Panc1 (cell line): ENCODE results near the gene TGM5. TPM values are rescaled to one million over a fixed set of nuclear protein-coding genes. Genes with fewer than 3 reads are reported as not detected.

Experiments
- ATAC-seq: fragments of 200-7000 bp; cut with Tn5 transposase; 2 replicates; pipeline ENCODE4 v1.9.1; 2020; ENCODE audit warnings: mild to moderate bottlenecking, moderate library complexity
- BruUV-seq: library from RNA; stranded (reverse); fragments of 400-500 nt; replicated peaks from 2 replicates; lab custom pipeline; 2021; lab: Mats Ljungman, UMichigan
- CTCF ChIA-PET: fragments of 300-600 bp; sonication (Branson Sonifier 250); formaldehyde crosslinking; loops from one replicate; lab custom pipeline; 2022; ENCODE audit warnings: antibody characterized with exemption; lab: Charles Lee
- POLR2A ChIA-PET: fragments of 300-600 bp; sonication (Branson Sonifier 250); formaldehyde crosslinking; loops from one replicate; lab custom pipeline; 2022; ENCODE audit warnings: antibody characterized with exemption; lab: Charles Lee
- DNase-seq: peaks from one replicate; pipeline ENCODE4 v3.0.0-alpha.2; 2010; ENCODE audit warnings: low read depth, low spot score
- H3K27ac ChIP-seq: 2 replicates; pipeline ENCODE4 v1.5.1; 2011; ENCODE audit warnings: mild to moderate bottlenecking, low read length, inconsistent platforms
- H3K27me3 ChIP-seq: fragments of 200-500 bp; sonication (Bioruptor generic); 2 replicates; pipeline ENCODE4 v1.6.0; 2014; ENCODE audit warnings: low read length, inconsistent platforms; ENCODE audit not compliant: control insufficient read depth, insufficient read depth
- H3K36me3 ChIP-seq: fragments of 200-500 bp; sonication (Bioruptor generic); 2 replicates; pipeline ENCODE4 v1.5.1; 2014; ENCODE audit warnings: inconsistent platforms, mild to moderate bottlenecking, low read length, moderate library complexity; ENCODE audit not compliant: control insufficient read depth, insufficient read depth
- H3K4me1 ChIP-seq: 2 replicates; pipeline ENCODE4 v1.5.1; 2011; ENCODE audit warnings: inconsistent platforms, mild to moderate bottlenecking, low read length, moderate library complexity; ENCODE audit not compliant: control insufficient read depth, insufficient read depth
- H3K4me3 ChIP-seq, 2 experiments: 2 replicates each; pipeline ENCODE4 v1.5.1; 2011 to 2012; ENCODE audit warnings: low read depth in 2 of 2, low read length in 2 of 2, mild to moderate bottlenecking in 2 of 2, inconsistent platforms in 1 of 2, moderate library complexity in 1 of 2
- H3K9me3 ChIP-seq: fragments of 200-500 bp; sonication (Bioruptor generic); 2 replicates; pipeline ENCODE4 v1.5.1; 2014; ENCODE audit warnings: low read depth, mild to moderate bottlenecking, inconsistent platforms, low read length, moderate library complexity; ENCODE audit not compliant: control insufficient read depth, insufficient read depth
- POLR2AphosphoS5 ChIP-seq: IDR thresholded peaks from 2 replicates; pipeline ENCODE4 v1.6.1; 2012; ENCODE audit warnings: mild to moderate bottlenecking, low read depth, low read length, moderate library complexity
- SIN3A ChIP-seq: IDR thresholded peaks from 2 replicates; pipeline ENCODE4 v1.6.1; 2012; ENCODE audit warnings: low read depth, mild to moderate bottlenecking, low read length, moderate library complexity, borderline replicate concordance; ENCODE audit not compliant: insufficient read depth
- TCF7L2 ChIP-seq: IDR thresholded peaks from 2 replicates; pipeline ENCODE4 v1.6.1; 2011; ENCODE audit warnings: mild to moderate bottlenecking, low read depth, low read length, inconsistent platforms
- in situ Hi-C: cut with HindIII; loops from 2 replicates; pipeline ENCODE4 v1.10.0; 2016; ENCODE audit warnings: low sequenced_read_pairs, low pct_unique_long_range_greater_than_20kb
- intact Hi-C: fragments of 100-400 bp; cut with micrococcal nuclease; formaldehyde crosslinking; loops from one replicate; pipeline ENCODE4 v1.10.0; 2022; ENCODE audit not compliant: unreplicated experiment
- total RNA-seq: library from RNA; stranded (reverse); gene quantifications from one replicate; pipeline ENCODE4 v1.2.1, GENCODE V29; 2021; ENCODE audit not compliant: unreplicated experiment
- TF ChIP-seq, protein P1 (sequence below), 2 experiments: IDR thresholded peaks; 2 replicates each; pipeline ENCODE4 v1.6.1; 2011 to 2012; ENCODE audit warnings: low read depth in 2 of 2, control low read depth in 1 of 2, low read length in 1 of 2, mild to moderate bottlenecking in 1 of 2, moderate library complexity in 1 of 2; ENCODE audit not compliant: insufficient read depth in 1 of 2
- TF ChIP-seq, protein P2 (sequence below): fragments of 450-650 bp; IDR thresholded peaks from 2 replicates; pipeline ENCODE4 v1.5.1; 2017; ENCODE audit warnings: mild to moderate bottlenecking

The TGM5 gene
- total RNA-seq, 1 experiment from 2014 or later, result not detected

DNA sequence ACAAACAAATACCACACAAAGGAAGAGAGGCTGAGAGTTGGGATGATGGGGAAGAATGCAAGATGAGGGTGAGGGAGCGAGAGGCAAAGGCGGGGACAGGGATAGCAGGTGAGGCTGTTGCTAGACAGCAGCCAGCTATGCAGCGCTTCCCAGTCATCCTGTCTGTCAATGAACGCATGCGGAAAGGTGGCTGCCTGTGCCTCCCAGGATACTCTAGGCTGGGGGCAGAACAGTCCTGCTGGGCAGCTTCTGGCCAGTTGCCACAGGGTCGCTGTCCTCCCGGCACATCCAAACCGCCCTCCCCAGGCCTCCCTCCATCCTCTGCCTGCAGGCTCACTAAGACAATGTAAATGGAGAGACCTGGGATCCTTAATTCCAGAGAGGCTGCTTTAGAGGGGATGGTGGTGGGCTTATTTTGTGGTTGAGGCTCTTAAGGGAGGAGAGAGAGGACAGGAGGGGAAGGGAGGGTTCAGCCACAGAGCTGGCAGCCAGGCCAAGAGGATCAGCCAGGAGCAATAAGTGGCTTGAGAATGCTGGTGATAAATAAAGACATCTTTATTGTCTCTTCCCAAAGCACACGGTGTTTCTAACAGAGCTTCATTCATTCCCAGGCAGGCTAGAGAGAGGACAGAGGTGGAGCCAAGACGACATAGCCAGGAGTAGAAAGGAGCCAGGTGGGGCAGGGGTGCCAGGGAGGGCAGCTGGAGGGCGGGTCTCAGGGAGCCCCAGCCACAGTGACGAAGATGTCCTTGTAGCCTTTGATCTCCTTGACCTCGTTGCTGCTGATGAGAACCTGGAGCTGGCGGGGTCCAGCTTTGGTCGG lies 9.2 kb upstream of the TGM5 start:
- ChIA-PET POLR2A (no interaction called here), CTCF (interaction anchor here (0.6 kb wide), 1 partner anchor 52 kb away, joined by 3 read pairs; no protein-coding TSS in a partner anchor)
- H3K27ac ChIP-seq, result no peak overlapping the region
- H3K9me3 ChIP-seq, result no peaks in the 10 kb centered on the region
- no peaks in the 10 kb centered on the region for H3K4me1 ChIP-seq
- in situ Hi-C loops (no loop called here), intact Hi-C loops (no loop called here)
- BruUV-seq, result no TSS peak
- no peaks in the 10 kb centered on the region for H3K36me3 ChIP-seq
- TF ChIP-seq, protein P1, sequence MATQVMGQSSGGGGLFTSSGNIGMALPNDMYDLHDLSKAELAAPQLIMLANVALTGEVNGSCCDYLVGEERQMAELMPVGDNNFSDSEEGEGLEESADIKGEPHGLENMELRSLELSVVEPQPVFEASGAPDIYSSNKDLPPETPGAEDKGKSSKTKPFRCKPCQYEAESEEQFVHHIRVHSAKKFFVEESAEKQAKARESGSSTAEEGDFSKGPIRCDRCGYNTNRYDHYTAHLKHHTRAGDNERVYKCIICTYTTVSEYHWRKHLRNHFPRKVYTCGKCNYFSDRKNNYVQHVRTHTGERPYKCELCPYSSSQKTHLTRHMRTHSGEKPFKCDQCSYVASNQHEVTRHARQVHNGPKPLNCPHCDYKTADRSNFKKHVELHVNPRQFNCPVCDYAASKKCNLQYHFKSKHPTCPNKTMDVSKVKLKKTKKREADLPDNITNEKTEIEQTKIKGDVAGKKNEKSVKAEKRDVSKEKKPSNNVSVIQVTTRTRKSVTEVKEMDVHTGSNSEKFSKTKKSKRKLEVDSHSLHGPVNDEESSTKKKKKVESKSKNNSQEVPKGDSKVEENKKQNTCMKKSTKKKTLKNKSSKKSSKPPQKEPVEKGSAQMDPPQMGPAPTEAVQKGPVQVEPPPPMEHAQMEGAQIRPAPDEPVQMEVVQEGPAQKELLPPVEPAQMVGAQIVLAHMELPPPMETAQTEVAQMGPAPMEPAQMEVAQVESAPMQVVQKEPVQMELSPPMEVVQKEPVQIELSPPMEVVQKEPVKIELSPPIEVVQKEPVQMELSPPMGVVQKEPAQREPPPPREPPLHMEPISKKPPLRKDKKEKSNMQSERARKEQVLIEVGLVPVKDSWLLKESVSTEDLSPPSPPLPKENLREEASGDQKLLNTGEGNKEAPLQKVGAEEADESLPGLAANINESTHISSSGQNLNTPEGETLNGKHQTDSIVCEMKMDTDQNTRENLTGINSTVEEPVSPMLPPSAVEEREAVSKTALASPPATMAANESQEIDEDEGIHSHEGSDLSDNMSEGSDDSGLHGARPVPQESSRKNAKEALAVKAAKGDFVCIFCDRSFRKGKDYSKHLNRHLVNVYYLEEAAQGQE (IDR thresholded peaks at IDR 0.05; ENCODE audit: insufficient read depth in 1 of 2, low read depth in 2 of 2, low read length in 1 of 2), result no peak
- TF ChIP-seq, protein P2, sequence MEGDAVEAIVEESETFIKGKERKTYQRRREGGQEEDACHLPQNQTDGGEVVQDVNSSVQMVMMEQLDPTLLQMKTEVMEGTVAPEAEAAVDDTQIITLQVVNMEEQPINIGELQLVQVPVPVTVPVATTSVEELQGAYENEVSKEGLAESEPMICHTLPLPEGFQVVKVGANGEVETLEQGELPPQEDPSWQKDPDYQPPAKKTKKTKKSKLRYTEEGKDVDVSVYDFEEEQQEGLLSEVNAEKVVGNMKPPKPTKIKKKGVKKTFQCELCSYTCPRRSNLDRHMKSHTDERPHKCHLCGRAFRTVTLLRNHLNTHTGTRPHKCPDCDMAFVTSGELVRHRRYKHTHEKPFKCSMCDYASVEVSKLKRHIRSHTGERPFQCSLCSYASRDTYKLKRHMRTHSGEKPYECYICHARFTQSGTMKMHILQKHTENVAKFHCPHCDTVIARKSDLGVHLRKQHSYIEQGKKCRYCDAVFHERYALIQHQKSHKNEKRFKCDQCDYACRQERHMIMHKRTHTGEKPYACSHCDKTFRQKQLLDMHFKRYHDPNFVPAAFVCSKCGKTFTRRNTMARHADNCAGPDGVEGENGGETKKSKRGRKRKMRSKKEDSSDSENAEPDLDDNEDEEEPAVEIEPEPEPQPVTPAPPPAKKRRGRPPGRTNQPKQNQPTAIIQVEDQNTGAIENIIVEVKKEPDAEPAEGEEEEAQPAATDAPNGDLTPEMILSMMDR, result no peak
- no peak overlapping the region for H3K4me3 ChIP-seq
- H3K27me3 ChIP-seq, result no peaks in the 10 kb centered on the region
- DNase-seq, result no peak
- ATAC-seq, result no peak

DNA sequence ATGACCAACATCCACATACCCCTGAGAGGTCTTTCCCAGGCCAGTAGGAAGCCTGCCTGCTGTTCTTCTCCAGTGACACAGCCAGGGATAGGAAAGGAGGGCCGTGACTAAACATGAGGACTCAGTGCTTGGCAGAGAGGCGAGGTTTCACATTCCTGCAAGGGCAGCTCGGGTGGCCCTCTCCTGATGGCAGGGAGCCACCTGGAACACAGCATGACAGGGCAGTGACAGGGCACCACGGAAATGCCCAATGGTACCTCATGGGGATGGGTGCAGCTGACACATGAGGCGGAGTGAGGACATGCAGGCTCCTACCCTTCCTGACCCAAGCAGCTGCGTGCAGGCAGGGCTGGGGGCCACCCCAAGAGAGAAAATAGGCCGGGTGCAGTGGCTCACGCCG lies 7.4 kb upstream of the TGM5 start:
- intact Hi-C loops, result no loop called here
- no peak for DNase-seq
- Histone ChIP-seq H3K27me3 (no peaks in the 10 kb centered on the region), H3K4me1 (no peaks in the 10 kb centered on the region), H3K9me3 (no peaks in the 10 kb centered on the region), H3K4me3 (no peak overlapping the region), H3K36me3 (no peaks in the 10 kb centered on the region), H3K27ac (no peak overlapping the region)
- no TSS peak for BruUV-seq
- ATAC-seq, result peak; percentile 41
- TF ChIP-seq POLR2AphosphoS5, result no peak
- TF ChIP-seq, protein P1 (IDR thresholded peaks at IDR 0.05; ENCODE audit: insufficient read depth in 1 of 2, low read depth in 2 of 2, low read length in 1 of 2), result no peak
- TF ChIP-seq, protein P2, result no peak
- no peak for TF ChIP-seq SIN3A
- TF ChIP-seq TCF7L2, result no peak
- in situ Hi-C loops, result no loop called here
- ChIA-PET POLR2A (no interaction called here), CTCF (no interaction called here)
